Measurements from ENCODE around the gene NR4A2. TPM values are rescaled to one million over a fixed set of nuclear protein-coding genes. Genes with fewer than 3 reads are reported as not detected.

The NR4A2 gene
- polyA plus RNA-seq, 1 of the 3 experiments (the other 2 are of a cell fraction): 16.2 TPM

DNA sequence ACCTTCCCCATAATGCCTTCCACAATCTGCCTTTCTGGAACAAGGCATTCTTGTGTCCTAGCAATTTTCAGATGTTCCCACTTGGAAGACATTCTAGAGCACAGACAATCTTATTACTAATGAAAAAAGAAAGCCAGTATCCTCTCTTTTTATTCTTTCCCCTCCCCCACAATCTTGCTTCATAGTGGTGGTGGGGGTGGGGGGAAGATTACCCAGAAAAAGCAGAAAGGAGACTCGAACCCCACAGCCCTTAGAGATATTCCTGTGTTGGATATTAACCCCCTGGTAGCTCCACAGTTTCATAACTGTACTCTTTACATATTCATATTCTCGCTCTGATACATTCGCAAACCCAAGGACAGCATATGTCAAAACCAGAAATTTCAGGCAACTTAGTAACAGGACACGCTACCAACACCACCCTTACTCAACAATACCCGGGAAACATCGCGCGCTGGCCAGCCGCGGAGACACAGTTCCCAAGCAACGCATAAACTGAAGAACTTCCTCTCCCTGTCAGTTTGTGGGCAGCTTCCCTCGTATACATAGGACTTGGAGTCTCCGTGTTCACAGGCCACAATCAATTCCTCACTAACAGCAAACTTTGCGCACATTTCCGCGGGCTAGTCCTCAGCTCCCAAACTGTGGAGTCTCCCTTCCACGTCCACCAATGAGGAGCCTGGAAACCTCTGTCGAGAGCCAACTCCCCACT lies 793 bp downstream of the NR4A2 start:
- H4K20me1 ChIP-seq (ENCODE audit: insufficient read depth): no peaks in the 10 kb centered on the region
- peaks cover 52% of the 10 kb centered on the region for H3K27me3 ChIP-seq (ENCODE audit: insufficient read depth)
- 8% methylated on average over 14 of the region's 18 CpGs for WGBS (ENCODE audit: low lambda C conversion rate)
- peak overlapping the region; percentile 83; the same call in 1 of the 2 replicates for H2AFZ ChIP-seq (ENCODE audit: low read depth)
- no peaks in the 10 kb centered on the region for H3K9me2 ChIP-seq
- no peak for TF ChIP-seq GABPA (IDR thresholded peaks at IDR 0.05; ENCODE audit: low read depth)
- no peak for TF ChIP-seq RFX5 (IDR thresholded peaks at IDR 0.05; ENCODE audit: low read length)
- TF ChIP-seq, protein P1, sequence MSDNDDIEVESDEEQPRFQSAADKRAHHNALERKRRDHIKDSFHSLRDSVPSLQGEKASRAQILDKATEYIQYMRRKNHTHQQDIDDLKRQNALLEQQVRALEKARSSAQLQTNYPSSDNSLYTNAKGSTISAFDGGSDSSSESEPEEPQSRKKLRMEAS (IDR thresholded peaks at IDR 0.05; ENCODE audit: low read depth): no peak
- TF ChIP-seq NFIC (IDR thresholded peaks at IDR 0.05; ENCODE audit: borderline replicate concordance): no peak
- CTCF ChIA-PET: interaction anchor here (2.0 kb wide), 1 partner anchor 258 kb away, joined by 11 read pairs; no protein-coding TSS in a partner anchor
- peaks cover 6 to 19% of the 10 kb centered on the region in 2 experiments; a peak in 3 of 4 replicates for H3K4me1 ChIP-seq (ENCODE audit: control insufficient read depth in 1 of 2, insufficient read depth in 2 of 2, low read depth in 1 of 2, low read length in 1 of 2)
- POLR2A ChIA-PET: no interaction called here
- H3K4me3 ChIP-seq (ENCODE audit: low read depth in 2 of 2, low read length in 1 of 2): peak overlapping the region; percentile 60 to 75; a peak in 3 of 4 replicates
- H3K27ac ChIP-seq (ENCODE audit: low read depth in 2 of 2, low read length in 1 of 2): peak overlapping the region in 1 of 2 experiments; percentile 64; a peak in 1 of 4 replicates
- H3K79me2 ChIP-seq (ENCODE audit: insufficient read depth): no peaks in the 10 kb centered on the region
- no peaks in the 10 kb centered on the region for H3K36me3 ChIP-seq (replicated peaks in 1 of 2; ENCODE audit: control insufficient read depth in 1 of 2, insufficient read depth in 2 of 2, low read length in 1 of 2)
- peak overlapping the region; percentile 74; the same call in 1 of the 2 replicates for H3K9ac ChIP-seq
- peak; percentile 34 for DNase-seq
- peaks cover 18% of the 10 kb centered on the region for H3F3A ChIP-seq (replicated peaks; ENCODE audit: insufficient read depth)
- no peaks in the 10 kb centered on the region for H3K9me3 ChIP-seq
- H3K4me2 ChIP-seq: peak overlapping the region; percentile 98

DNA sequence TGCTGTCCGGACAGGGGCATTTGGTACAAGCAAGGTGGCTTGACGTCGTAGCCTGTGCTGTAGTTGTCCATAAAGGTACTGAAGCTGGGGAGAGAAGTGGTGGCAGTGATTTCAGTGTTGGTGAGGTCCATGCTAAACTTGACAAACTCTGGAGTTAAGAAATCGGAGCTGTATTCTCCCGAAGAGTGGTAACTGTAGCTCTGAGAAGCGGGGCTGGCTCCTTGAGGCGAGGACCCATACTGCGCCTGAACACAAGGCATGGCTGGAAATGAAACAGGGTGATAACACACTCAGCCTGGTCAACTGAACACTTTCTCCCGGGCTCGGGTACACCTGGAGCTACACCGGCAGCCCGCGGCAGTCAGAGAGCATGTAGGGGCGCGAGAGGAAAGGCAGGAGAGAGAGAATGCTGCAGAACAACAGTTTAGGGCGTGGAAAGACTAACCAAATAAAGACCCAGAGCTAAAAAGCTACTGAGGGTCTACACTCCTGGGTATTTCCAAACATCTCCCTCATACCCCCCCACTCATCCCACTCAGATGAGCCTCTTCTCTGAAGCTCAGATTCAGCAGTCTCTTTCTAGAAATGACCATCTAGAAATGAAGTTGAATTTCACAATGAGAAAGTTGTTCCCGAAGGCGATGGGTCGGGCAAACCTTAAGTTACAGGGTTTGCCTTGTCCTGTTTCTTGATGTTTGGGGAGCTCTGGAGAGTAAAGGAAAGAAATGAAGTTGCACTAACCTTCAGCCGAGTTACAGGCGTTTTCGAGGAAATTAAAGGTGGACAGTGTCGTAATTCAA lies 2.4 kb downstream of the NR4A2 start:
- H3K4me1 ChIP-seq (ENCODE audit: control insufficient read depth in 1 of 2, insufficient read depth in 2 of 2, low read depth in 1 of 2, low read length in 1 of 2): peaks cover 0 to 19% of the 10 kb centered on the region in 2 experiments; a peak in 1 of 4 replicates
- no peaks in the 10 kb centered on the region for H3K9me2 ChIP-seq
- H3K9ac ChIP-seq: no peak overlapping the region
- no peak for DNase-seq
- peaks cover 11% of the 10 kb centered on the region for H3F3A ChIP-seq (replicated peaks; ENCODE audit: insufficient read depth)
- H3K4me2 ChIP-seq: no peak overlapping the region
- no peak overlapping the region for H3K27ac ChIP-seq (ENCODE audit: low read depth in 2 of 2, low read length in 1 of 2)
- CTCF ChIA-PET: interaction anchor here (2.0 kb wide), 1 partner anchor 259 kb away, joined by 11 read pairs; no protein-coding TSS in a partner anchor
- POLR2A ChIA-PET: no interaction called here
- H2AFZ ChIP-seq (ENCODE audit: low read depth): no peak overlapping the region
- no peaks in the 10 kb centered on the region for H4K20me1 ChIP-seq (ENCODE audit: insufficient read depth)
- H3K36me3 ChIP-seq (replicated peaks in 1 of 2; ENCODE audit: control insufficient read depth in 1 of 2, insufficient read depth in 2 of 2, low read length in 1 of 2): no peaks in the 10 kb centered on the region
- H3K79me2 ChIP-seq (ENCODE audit: insufficient read depth): no peaks in the 10 kb centered on the region
- WGBS (ENCODE audit: low lambda C conversion rate): 26% methylated on average over 22 of the region's 23 CpGs
- H3K4me3 ChIP-seq (ENCODE audit: low read depth in 2 of 2, low read length in 1 of 2): no peak overlapping the region
- no peaks in the 10 kb centered on the region for H3K9me3 ChIP-seq
- H3K27me3 ChIP-seq (ENCODE audit: insufficient read depth): peaks cover 57% of the 10 kb centered on the region
- TF ChIP-seq TCF12 (IDR thresholded peaks at IDR 0.05) (no peak), RFX5 (IDR thresholded peaks at IDR 0.05; ENCODE audit: low read length) (no peak), FOSL2 (IDR thresholded peaks at IDR 0.05; ENCODE audit: borderline replicate concordance, low read depth) (no peak), NRF1 (IDR thresholded peaks at IDR 0.05; ENCODE audit: low read depth, low read length) (no peak), RAD21 (IDR thresholded peaks at IDR 0.05; ENCODE audit: low read length) (no peak), GATA2 (CRISPR knock-in tag; IDR thresholded peaks at IDR 0.05) (no peak), ELF1 (IDR thresholded peaks at IDR 0.05) (no peak), POLR2AphosphoS5 (IDR thresholded peaks at IDR 0.05; ENCODE audit: low read depth, low read length) (no peak), TEAD4 (IDR thresholded peaks at IDR 0.05; ENCODE audit: borderline replicate concordance, insufficient read depth) (no peak), EZH2phosphoT487 (IDR thresholded peaks at IDR 0.05; ENCODE audit: borderline replicate concordance, low read depth) (no peak), SMC3 (IDR thresholded peaks at IDR 0.05; ENCODE audit: low read depth, low read length) (no peak)
- TF ChIP-seq, protein P2, sequence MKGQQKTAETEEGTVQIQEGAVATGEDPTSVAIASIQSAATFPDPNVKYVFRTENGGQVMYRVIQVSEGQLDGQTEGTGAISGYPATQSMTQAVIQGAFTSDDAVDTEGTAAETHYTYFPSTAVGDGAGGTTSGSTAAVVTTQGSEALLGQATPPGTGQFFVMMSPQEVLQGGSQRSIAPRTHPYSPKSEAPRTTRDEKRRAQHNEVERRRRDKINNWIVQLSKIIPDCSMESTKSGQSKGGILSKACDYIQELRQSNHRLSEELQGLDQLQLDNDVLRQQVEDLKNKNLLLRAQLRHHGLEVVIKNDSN (IDR thresholded peaks at IDR 0.05; ENCODE audit: borderline replicate concordance, low read depth): no peak
- TF ChIP-seq, protein P3, sequence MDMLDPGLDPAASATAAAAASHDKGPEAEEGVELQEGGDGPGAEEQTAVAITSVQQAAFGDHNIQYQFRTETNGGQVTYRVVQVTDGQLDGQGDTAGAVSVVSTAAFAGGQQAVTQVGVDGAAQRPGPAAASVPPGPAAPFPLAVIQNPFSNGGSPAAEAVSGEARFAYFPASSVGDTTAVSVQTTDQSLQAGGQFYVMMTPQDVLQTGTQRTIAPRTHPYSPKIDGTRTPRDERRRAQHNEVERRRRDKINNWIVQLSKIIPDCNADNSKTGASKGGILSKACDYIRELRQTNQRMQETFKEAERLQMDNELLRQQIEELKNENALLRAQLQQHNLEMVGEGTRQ (IDR thresholded peaks at IDR 0.05; ENCODE audit: borderline replicate concordance, low read depth, low read length): no peak
- TF ChIP-seq, protein P4, sequence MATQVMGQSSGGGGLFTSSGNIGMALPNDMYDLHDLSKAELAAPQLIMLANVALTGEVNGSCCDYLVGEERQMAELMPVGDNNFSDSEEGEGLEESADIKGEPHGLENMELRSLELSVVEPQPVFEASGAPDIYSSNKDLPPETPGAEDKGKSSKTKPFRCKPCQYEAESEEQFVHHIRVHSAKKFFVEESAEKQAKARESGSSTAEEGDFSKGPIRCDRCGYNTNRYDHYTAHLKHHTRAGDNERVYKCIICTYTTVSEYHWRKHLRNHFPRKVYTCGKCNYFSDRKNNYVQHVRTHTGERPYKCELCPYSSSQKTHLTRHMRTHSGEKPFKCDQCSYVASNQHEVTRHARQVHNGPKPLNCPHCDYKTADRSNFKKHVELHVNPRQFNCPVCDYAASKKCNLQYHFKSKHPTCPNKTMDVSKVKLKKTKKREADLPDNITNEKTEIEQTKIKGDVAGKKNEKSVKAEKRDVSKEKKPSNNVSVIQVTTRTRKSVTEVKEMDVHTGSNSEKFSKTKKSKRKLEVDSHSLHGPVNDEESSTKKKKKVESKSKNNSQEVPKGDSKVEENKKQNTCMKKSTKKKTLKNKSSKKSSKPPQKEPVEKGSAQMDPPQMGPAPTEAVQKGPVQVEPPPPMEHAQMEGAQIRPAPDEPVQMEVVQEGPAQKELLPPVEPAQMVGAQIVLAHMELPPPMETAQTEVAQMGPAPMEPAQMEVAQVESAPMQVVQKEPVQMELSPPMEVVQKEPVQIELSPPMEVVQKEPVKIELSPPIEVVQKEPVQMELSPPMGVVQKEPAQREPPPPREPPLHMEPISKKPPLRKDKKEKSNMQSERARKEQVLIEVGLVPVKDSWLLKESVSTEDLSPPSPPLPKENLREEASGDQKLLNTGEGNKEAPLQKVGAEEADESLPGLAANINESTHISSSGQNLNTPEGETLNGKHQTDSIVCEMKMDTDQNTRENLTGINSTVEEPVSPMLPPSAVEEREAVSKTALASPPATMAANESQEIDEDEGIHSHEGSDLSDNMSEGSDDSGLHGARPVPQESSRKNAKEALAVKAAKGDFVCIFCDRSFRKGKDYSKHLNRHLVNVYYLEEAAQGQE (IDR thresholded peaks at IDR 0.05; ENCODE audit: low read depth, low read length): no peak
- TF ChIP-seq, protein P5, sequence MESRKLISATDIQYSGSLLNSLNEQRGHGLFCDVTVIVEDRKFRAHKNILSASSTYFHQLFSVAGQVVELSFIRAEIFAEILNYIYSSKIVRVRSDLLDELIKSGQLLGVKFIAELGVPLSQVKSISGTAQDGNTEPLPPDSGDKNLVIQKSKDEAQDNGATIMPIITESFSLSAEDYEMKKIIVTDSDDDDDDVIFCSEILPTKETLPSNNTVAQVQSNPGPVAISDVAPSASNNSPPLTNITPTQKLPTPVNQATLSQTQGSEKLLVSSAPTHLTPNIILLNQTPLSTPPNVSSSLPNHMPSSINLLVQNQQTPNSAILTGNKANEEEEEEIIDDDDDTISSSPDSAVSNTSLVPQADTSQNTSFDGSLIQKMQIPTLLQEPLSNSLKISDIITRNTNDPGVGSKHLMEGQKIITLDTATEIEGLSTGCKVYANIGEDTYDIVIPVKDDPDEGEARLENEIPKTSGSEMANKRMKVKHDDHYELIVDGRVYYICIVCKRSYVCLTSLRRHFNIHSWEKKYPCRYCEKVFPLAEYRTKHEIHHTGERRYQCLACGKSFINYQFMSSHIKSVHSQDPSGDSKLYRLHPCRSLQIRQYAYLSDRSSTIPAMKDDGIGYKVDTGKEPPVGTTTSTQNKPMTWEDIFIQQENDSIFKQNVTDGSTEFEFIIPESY (IDR thresholded peaks at IDR 0.05; ENCODE audit: borderline replicate concordance, low read depth): no peak
